ENCODE results near the gene FGFRL1.

DNA sequence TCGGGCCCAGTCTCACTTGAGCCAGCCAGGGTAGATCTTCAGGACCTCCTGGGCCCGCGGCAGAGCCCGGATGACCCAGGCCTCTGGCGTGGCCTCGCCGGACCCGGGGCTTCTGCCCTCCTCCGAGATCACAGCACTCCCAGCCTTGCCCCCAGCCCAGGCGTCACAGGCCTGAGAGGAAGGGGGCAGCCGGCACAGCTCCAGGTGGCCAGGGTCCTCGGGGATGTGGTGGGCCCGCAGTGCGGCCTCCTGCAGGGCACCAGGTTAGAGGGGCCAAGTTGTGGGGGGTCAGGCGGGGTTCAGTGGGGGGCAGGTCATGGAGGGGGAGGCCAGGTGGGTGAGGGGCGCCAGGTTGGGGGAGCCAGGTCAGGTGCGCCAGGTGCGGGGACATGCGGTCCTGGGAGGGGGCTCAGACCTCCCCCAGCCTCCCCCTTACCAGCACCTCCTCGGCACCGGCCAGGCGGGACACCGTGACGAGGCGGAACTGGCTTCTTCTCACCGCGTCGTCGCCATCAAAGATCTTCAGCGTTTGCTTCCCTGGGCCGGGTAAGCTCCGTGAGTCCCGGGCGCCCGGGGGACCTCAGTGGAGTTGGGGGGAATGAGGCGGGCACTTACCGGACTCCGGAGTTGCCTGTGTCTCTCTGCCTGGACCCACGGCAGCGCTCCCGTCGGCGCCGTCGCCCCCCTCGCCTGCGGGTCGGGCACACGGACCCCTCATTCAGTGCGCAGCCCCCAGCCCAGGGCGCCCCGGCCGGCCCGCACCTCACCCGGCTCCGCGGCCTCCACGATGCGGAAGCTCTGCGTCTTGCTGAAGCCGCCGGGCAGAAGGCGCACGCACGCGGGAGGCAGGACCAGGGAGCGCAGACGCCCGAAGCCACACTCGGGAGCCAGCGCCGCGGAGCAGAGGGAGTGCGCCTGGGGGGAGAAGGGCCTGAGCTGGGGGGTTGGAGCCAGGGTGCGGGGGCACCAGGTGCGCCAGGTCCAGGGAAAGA is 44.0 kb upstream of the FGFRL1 start:
- TF ChIP-seq CTCF (IDR thresholded peaks at IDR 0.05; ENCODE audit: poor library complexity), result no peak
- TF ChIP-seq EZH2 (IDR thresholded peaks at IDR 0.05; ENCODE audit: borderline replicate concordance), result no peak
